ENCODE results near the gene ZBTB20.

Gene ZBTB20

GRCh38 chr3:114803042-114803695, 343.9 kb downstream of the ZBTB20 start:
- in situ Hi-C loops (cut with MboI; ENCODE audit: low sequenced_read_pairs, unreplicated experiment), result loop anchor here (25.0 kb wide), 1 partner anchor 641 kb away; no protein-coding TSS in a partner anchor
- no peak for DNase-seq (ENCODE audit: low spot score)
- TF ChIP-seq, protein P1, sequence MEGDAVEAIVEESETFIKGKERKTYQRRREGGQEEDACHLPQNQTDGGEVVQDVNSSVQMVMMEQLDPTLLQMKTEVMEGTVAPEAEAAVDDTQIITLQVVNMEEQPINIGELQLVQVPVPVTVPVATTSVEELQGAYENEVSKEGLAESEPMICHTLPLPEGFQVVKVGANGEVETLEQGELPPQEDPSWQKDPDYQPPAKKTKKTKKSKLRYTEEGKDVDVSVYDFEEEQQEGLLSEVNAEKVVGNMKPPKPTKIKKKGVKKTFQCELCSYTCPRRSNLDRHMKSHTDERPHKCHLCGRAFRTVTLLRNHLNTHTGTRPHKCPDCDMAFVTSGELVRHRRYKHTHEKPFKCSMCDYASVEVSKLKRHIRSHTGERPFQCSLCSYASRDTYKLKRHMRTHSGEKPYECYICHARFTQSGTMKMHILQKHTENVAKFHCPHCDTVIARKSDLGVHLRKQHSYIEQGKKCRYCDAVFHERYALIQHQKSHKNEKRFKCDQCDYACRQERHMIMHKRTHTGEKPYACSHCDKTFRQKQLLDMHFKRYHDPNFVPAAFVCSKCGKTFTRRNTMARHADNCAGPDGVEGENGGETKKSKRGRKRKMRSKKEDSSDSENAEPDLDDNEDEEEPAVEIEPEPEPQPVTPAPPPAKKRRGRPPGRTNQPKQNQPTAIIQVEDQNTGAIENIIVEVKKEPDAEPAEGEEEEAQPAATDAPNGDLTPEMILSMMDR (IDR thresholded peaks at IDR 0.05; ENCODE audit: borderline replicate concordance, control extremely low read depth, extremely low read depth, insufficient read depth, missing control alignments), result no peak

DNA sequence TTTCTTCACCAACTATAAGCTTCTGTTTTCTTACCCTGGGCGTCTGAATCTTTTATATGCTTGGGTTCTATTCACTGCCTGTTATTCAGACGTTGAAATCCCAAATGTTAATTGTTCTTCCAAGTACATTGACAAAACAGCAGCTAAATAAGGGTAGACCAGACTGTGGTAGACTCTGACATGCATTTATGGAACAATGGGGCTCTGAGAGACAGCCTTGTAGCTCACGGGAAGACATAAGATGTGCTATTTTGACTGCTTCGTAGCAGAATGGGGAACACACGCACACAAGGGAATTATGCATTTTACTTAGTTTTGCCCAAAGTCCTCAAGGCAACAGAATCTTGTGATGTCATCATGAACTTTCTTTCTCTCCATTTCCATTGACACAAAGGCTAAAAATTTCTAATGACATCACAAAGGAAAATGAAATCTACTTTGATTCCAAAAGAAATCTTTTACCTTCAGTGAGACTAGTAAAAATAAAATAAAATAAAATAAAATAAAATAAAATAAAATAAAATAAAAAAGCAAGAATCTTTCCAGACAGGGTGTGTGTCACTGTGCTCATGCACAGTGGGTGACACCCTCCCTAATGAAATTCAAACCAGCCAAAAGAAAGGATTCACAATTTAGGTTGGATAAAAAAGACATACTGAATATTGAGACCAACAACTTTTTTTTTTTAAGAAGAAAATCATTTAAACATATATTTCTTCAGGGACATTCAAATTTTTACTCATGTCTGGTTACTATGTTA, 346.6 kb downstream of the ZBTB20 start:
- TF ChIP-seq, protein P1 (IDR thresholded peaks at IDR 0.05; ENCODE audit: borderline replicate concordance, control extremely low read depth, extremely low read depth, insufficient read depth, missing control alignments), result no peak
- in situ Hi-C loops (cut with MboI; ENCODE audit: low sequenced_read_pairs, unreplicated experiment), result loop anchor here (25.0 kb wide), 1 partner anchor 638 kb away; no protein-coding TSS in a partner anchor
- no peak for DNase-seq (ENCODE audit: low spot score)

DNA sequence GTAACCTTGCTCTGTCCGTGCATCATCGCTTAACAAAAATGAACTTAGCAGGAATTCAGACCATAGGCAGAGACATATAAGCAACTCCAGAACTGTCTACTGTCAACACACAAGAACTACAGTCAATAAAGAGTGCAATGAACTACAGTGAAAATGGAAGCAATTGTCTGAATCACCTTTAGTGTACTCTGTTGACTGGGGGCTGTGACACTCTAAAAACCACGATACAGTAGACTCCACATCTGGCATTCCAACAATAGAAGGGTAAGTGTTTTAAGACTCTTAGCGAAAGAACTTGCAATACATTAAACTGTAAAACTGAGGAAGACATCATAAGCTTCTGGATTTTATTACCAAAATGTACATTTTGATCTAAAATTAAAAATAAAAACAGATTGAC, 347.3 kb downstream of the ZBTB20 start:
- TF ChIP-seq, protein P1 (IDR thresholded peaks at IDR 0.05; ENCODE audit: borderline replicate concordance, control extremely low read depth, extremely low read depth, insufficient read depth, missing control alignments), result no peak
- in situ Hi-C loops (cut with MboI; ENCODE audit: low sequenced_read_pairs, unreplicated experiment), result loop anchor here (25.0 kb wide), 1 partner anchor 638 kb away; no protein-coding TSS in a partner anchor
- no peak for DNase-seq (ENCODE audit: low spot score)

DNA sequence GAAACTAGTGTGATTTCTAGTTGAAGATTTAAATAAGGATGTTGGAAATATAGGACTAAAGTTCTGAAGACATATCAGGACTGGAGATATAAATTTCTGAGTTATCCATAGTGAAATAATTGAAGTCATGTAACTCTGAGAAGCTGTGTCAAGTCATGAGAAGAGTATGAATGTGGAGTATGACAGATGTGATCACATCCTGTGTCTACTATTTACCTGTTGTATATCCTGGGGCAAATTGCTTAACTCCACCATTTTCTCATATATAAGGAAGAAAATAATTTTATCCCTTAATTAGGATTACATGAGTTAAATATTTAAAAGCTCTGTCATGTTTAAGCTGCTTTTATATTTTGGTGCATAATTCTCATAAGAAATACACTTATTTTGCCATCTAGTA, 350.3 kb downstream of the ZBTB20 start:
- in situ Hi-C loops (cut with MboI; ENCODE audit: low sequenced_read_pairs, unreplicated experiment), result no loop called here

GRCh38 chr3:114794894-114795630, 352.0 kb downstream of the ZBTB20 start:
- DNase-seq (ENCODE audit: low spot score), result no peak
- TF ChIP-seq, protein P1 (IDR thresholded peaks at IDR 0.05; ENCODE audit: borderline replicate concordance, control extremely low read depth, extremely low read depth, insufficient read depth, missing control alignments), result no peak
- in situ Hi-C loops (cut with MboI; ENCODE audit: low sequenced_read_pairs, unreplicated experiment), result no loop called here

More for the DNA sequence above, 350.3 kb downstream of the ZBTB20 start:
- no peak for DNase-seq (ENCODE audit: low spot score)
- TF ChIP-seq, protein P1 (IDR thresholded peaks at IDR 0.05; ENCODE audit: borderline replicate concordance, control extremely low read depth, extremely low read depth, insufficient read depth, missing control alignments), result no peak

- in situ Hi-C loops (cut with MboI; ENCODE audit: low sequenced_read_pairs, unreplicated experiment), result no loop called here
- DNase-seq (ENCODE audit: low spot score), result no peak
- TF ChIP-seq, protein P1 (IDR thresholded peaks at IDR 0.05; ENCODE audit: borderline replicate concordance, control extremely low read depth, extremely low read depth, insufficient read depth, missing control alignments), result no peak
These were observed 354.7 kb downstream of the ZBTB20 start for GRCh38 chr3:114792159-114792918.

All from GM13976 (cell line).